ENCODE data around the gene LPIN2. TPM values are rescaled to one million over a fixed set of nuclear protein-coding genes. Genes with fewer than 3 reads are reported as not detected.

Gene LPIN2
- total and polyA plus RNA-seq, 3 donors from 2014 or later, result 56.0 to 141 (median 109) TPM

DNA sequence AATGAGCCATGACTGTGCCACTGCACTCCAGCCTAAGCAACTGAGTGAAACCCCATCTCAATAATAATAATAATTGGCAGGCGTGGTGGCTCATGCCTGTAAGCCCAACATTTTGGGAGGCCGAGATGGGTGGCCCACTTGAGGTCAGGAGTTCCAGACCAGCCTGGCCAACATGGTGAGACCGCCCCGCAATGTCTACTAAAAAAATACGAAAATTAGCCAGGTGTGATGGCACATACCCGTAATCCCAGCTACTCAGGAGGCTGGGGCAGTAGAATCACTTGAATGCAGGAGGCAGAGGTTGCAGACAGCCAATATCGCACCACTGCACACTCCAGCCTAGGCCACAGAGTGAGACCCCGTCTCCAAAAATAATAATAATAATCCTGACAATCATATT lies 27.9 kb upstream of the LPIN2 start:
- intact Hi-C loops (cut with DNase I; ENCODE audit: low total_unique reads), result no loop called here
- no peaks in the 10 kb centered on the region for H3K27me3 ChIP-seq

DNA sequence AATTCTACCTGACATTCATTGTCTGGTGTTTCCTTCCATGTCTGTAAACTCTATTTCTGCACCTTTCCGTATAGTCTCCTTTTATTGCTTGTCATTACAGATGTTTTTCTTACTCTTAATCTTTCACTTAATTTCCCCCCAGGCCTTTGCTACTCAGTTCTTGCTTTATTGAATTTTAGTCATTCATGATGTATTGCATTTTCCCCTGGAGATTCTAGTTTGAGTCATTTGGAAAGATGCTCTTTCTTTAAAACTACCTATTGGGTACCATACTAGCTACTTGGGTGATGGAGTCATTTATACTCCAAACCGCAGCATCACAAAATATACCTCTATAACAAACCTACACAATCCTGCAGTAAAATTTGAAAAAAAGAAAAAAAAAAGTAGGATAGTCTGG lies 27.2 kb upstream of the LPIN2 start:
- 95% methylated on average over 2 of the region's 2 CpGs for WGBS, 2 donors
- peaks cover 8% of the 10 kb centered on the region for H3K4me1 ChIP-seq
- no peaks in the 10 kb centered on the region for H3K9me3 ChIP-seq
- H3K4me3 ChIP-seq, result no peak overlapping the region
- H3K36me3 ChIP-seq (ENCODE audit: low read depth, missing control alignments), result no peaks in the 10 kb centered on the region
- no peaks in the 10 kb centered on the region for H3K27me3 ChIP-seq
- no peak overlapping the region for H3K27ac ChIP-seq
- intact Hi-C loops (cut with DNase I; ENCODE audit: low total_unique reads), result no loop called here
- no peak for TF ChIP-seq POLR2A (IDR thresholded peaks at IDR 0.05)
- TF ChIP-seq, protein P1, sequence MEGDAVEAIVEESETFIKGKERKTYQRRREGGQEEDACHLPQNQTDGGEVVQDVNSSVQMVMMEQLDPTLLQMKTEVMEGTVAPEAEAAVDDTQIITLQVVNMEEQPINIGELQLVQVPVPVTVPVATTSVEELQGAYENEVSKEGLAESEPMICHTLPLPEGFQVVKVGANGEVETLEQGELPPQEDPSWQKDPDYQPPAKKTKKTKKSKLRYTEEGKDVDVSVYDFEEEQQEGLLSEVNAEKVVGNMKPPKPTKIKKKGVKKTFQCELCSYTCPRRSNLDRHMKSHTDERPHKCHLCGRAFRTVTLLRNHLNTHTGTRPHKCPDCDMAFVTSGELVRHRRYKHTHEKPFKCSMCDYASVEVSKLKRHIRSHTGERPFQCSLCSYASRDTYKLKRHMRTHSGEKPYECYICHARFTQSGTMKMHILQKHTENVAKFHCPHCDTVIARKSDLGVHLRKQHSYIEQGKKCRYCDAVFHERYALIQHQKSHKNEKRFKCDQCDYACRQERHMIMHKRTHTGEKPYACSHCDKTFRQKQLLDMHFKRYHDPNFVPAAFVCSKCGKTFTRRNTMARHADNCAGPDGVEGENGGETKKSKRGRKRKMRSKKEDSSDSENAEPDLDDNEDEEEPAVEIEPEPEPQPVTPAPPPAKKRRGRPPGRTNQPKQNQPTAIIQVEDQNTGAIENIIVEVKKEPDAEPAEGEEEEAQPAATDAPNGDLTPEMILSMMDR (IDR thresholded peaks at IDR 0.05), result no peak
- DNase-seq, result no peak

More for the DNA sequence above, 27.9 kb upstream of the LPIN2 start:
- WGBS, 2 donors, result 95 to 96% methylated on average over 8 of the region's 8 CpGs
- Histone ChIP-seq H3K9me3 (no peaks in the 10 kb centered on the region), H3K27ac (no peak overlapping the region), H3K4me3 (no peak overlapping the region), H3K4me1 (peaks cover 12% of the 10 kb centered on the region), H3K36me3 (ENCODE audit: low read depth, missing control alignments) (no peaks in the 10 kb centered on the region)
- DNase-seq, result no peak
- TF ChIP-seq POLR2A (IDR thresholded peaks at IDR 0.05), result no peak
- TF ChIP-seq, protein P1 (IDR thresholded peaks at IDR 0.05), result no peak

DNA sequence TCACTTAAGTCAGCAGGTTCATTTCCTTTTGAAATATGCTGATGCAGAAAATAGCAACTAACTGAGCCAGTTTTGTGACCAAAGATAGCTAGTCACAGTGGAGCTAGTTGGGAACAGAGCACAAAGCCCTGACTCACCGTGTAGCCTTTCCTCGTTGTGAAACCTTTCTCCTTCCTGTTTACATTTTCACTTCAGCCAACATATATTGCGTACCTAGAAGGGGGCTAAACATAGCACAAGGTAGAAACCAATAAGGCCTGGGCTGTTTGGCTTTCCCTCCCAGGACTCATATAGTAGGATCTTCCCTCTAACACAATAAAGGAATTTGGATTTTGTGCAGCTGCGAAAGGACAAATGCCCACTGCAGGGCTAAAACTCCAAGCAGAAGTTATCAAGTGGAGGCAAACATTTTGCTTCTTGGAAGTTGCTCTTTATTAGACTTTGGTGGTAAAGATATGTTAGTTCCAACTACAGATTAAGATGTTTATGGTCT lies 24.5 kb upstream of the LPIN2 start:
- no peaks in the 10 kb centered on the region for H3K9me3 ChIP-seq
- H3K27ac ChIP-seq, result peak overlapping the region in 1 of 2 donors; percentile 30
- H3K36me3 ChIP-seq (ENCODE audit: low read depth, missing control alignments), result no peaks in the 10 kb centered on the region
- 35 to 42% methylated on average over 4 of the region's 4 CpGs for WGBS, 2 donors
- intact Hi-C loops (cut with DNase I; ENCODE audit: low total_unique reads), result no loop called here
- H3K27me3 ChIP-seq, result no peaks in the 10 kb centered on the region
- DNase-seq, result no peak
- peak overlapping the region in 1 of 2 donors; percentile 47 for H3K4me3 ChIP-seq
- TF ChIP-seq, protein P1 (IDR thresholded peaks at IDR 0.05), result no peak
- no peak for TF ChIP-seq POLR2A (IDR thresholded peaks at IDR 0.05)
- H3K4me1 ChIP-seq, result no peaks in the 10 kb centered on the region

- Histone ChIP-seq H3K27ac (no peak overlapping the region), H3K4me3 (no peak overlapping the region), H3K9me3 (no peaks in the 10 kb centered on the region), H3K27me3 (no peaks in the 10 kb centered on the region), H3K36me3 (ENCODE audit: low read depth, missing control alignments) (no peaks in the 10 kb centered on the region), H3K4me1 (no peaks in the 10 kb centered on the region)
- WGBS, 2 donors, result 91 to 94% methylated on average over 5 of the region's 5 CpGs
- intact Hi-C loops (cut with DNase I; ENCODE audit: low total_unique reads), result no loop called here
- TF ChIP-seq, protein P1 (IDR thresholded peaks at IDR 0.05), result no peak
- TF ChIP-seq POLR2A (IDR thresholded peaks at IDR 0.05), result no peak
- no peak for DNase-seq
Observed at GRCh38 chr18:3036108-3036507, 23.2 kb upstream of the LPIN2 start.

DNA sequence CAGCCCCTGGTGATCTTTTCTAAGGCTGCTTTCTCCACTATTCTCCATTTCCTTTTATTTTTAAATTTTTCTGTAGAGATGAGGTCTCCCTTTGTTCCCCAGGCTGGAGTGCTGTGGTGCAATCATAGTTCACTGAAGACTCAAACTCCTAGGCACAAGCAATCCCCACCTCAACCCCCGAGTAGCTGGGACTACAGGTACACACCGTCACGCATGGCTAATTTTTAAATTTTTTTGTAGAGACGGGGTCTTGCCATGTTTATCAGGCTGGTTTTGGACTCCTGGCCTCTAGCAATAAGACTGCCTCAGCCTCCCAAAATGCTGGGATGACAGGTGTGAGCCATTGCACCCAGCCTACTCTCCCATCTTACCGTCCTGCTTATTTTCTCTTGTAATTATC lies 22.7 kb upstream of the LPIN2 start:
- intact Hi-C loops (cut with DNase I; ENCODE audit: low total_unique reads), result no loop called here
- Histone ChIP-seq H3K4me3 (no peak overlapping the region), H3K9me3 (no peaks in the 10 kb centered on the region), H3K27ac (no peak overlapping the region), H3K4me1 (no peaks in the 10 kb centered on the region), H3K27me3 (no peaks in the 10 kb centered on the region), H3K36me3 (ENCODE audit: low read depth, missing control alignments) (no peaks in the 10 kb centered on the region)
- DNase-seq, result no peak
- no peak for TF ChIP-seq POLR2A (IDR thresholded peaks at IDR 0.05)
- TF ChIP-seq, protein P1 (IDR thresholded peaks at IDR 0.05), result no peak
- WGBS, 2 donors, result 87 to 93% methylated on average over 5 of the region's 5 CpGs

Data from testis (tissue), 3 donors.